ENCODE measurements around the gene FBXO28.

DNA sequence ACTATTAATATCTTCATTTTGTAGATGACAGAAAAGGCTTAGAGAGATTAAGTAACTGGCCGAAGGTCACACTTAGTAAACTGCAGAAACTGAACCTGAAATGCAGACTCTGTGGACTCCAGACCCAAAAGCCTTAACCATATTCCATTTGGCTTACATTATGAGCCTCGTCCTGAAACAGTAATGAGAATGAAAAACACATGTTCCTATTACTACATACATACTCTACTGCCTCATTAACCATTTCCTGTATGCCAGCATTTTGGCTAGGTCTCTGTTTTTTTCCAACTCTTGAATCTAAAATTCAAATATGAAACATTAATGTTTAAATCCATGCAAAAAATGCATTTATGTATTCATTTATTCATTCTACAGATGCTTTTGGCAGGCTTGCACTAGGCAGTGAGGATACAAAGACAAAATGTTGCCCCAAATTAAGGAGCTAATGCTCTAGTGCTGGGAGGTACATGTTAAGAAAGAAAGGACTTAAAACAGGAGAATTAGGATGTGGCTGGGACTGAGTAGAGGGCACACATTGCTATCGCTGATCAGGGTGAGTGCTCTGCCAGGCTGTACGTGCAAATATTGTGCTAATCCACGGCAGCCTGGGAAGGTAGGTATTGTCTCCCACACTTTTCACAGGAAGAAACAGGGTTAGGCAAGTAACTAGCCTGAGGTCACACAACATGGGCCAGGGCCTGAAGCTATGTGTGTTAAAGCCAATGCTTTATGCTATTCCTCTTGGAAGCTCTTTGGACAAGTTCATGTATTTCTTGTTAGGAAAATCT lies 83.1 kb downstream of the FBXO28 start:
- TF ChIP-seq, protein P1, sequence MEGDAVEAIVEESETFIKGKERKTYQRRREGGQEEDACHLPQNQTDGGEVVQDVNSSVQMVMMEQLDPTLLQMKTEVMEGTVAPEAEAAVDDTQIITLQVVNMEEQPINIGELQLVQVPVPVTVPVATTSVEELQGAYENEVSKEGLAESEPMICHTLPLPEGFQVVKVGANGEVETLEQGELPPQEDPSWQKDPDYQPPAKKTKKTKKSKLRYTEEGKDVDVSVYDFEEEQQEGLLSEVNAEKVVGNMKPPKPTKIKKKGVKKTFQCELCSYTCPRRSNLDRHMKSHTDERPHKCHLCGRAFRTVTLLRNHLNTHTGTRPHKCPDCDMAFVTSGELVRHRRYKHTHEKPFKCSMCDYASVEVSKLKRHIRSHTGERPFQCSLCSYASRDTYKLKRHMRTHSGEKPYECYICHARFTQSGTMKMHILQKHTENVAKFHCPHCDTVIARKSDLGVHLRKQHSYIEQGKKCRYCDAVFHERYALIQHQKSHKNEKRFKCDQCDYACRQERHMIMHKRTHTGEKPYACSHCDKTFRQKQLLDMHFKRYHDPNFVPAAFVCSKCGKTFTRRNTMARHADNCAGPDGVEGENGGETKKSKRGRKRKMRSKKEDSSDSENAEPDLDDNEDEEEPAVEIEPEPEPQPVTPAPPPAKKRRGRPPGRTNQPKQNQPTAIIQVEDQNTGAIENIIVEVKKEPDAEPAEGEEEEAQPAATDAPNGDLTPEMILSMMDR (IDR thresholded peaks at IDR 0.05 in 2 of 3, conservative IDR thresholded peaks at IDR 0.05 in 1 of 3; ENCODE audit: borderline replicate concordance in 1 of 3, insufficient read depth in 1 of 3, low read depth in 2 of 3, low read length in 2 of 3): no peak
- no peak for TF ChIP-seq SP1 (IDR thresholded peaks at IDR 0.05; ENCODE audit: low read depth)

Measured in HCT116 (cell line).